22Rv1 (cell line): ENCODE results near the gene PLPPR5.

Experiments used
- CTCF ChIP-seq: fragments of 450-650 bp; IDR thresholded peaks from 2 replicates; pipeline ENCODE4 v1.5.1; 2017; ENCODE audit warnings: mild to moderate bottlenecking
- ZFX ChIP-seq: fragments of 450-650 bp; IDR thresholded peaks from 2 replicates; pipeline ENCODE4 v1.6.1; 2017; ENCODE audit warnings: antibody characterized with exemption, borderline replicate concordance

DNA sequence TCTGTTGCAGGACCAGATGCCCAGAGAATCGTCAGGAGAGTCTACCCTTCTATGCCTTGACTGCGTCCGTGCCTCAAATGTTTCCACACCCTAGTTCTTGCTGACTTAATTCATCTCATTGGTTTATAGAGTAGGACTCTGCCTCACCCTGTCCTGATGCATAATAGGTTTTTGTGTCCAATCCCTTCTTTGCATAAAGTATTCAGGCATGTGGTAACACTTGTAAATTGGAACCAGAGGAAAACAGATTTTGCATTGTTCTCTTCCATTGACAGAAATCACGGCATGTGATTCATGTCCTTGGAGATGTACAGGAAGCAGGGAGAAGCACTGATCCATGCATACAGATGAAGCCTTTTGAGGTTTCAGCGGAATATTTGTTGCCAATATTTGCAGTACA lies 29.5 kb downstream of the PLPPR5 start:
- TF ChIP-seq CTCF (no peak), ZFX (no peak)
